SJCRH30 (cell line): ENCODE measurements around the gene FBXO7. TPM values are rescaled to one million over a fixed set of nuclear protein-coding genes. Genes with fewer than 3 reads are reported as not detected.

ENCODE experiments used
- DNase-seq, 2 experiments: peaks; one replicate each; pipeline ENCODE4 v3.0.0-alpha.2; 2015 to 2020
- H3K27ac ChIP-seq: fragments of 250-450 bp; sonication (Bioruptor Pico); 2 replicates; pipeline ENCODE4 v1.5.1; 2020; ENCODE audit warnings: mild to moderate bottlenecking, moderate library complexity
- H3K27me3 ChIP-seq: fragments of 250-450 bp; sonication (Bioruptor Pico); 2 replicates; pipeline ENCODE4 v1.5.1; 2020; ENCODE audit warnings: mild to moderate bottlenecking, moderate library complexity
- H3K36me3 ChIP-seq: fragments of 250-450 bp; sonication (Bioruptor Pico); 2 replicates; pipeline ENCODE4 v1.5.1; 2020; ENCODE audit warnings: mild to moderate bottlenecking, moderate library complexity
- H3K4me1 ChIP-seq: fragments of 250-450 bp; sonication (Bioruptor Pico); 2 replicates; pipeline ENCODE4 v1.5.1; 2020; ENCODE audit warnings: mild to moderate bottlenecking, moderate library complexity
- H3K4me3 ChIP-seq: fragments of 250-450 bp; sonication (Bioruptor Pico); 2 replicates; pipeline ENCODE4 v1.5.1; 2020; ENCODE audit warnings: mild to moderate bottlenecking, moderate library complexity
- H3K9me3 ChIP-seq: fragments of 250-450 bp; sonication (Bioruptor Pico); replicated peaks from 2 replicates; pipeline ENCODE4 v1.5.1; 2020; ENCODE audit warnings: mild to moderate bottlenecking, moderate library complexity
- total RNA-seq: library from RNA; depleted of rRNA; stranded (reverse); fragments of >200 nt; shearing (Covaris generic); gene quantifications from 2 replicates; pipeline ENCODE4 v1.2.3, GENCODE V29; 2014

Gene FBXO7
- total RNA-seq, 1 experiment from 2014 or later, result 78.4 TPM

GRCh38 chr22:32511274-32511673 lies 36.7 kb downstream of the FBXO7 start:
- no peaks in the 10 kb centered on the region for H3K36me3 ChIP-seq
- H3K4me3 ChIP-seq, result no peak overlapping the region
- H3K4me1 ChIP-seq, result no peaks in the 10 kb centered on the region
- no peak for DNase-seq
- H3K27me3 ChIP-seq, result no peaks in the 10 kb centered on the region
- H3K27ac ChIP-seq, result no peak overlapping the region
- H3K9me3 ChIP-seq, result no peaks in the 10 kb centered on the region

GRCh38 chr22:32511776-32512175 lies 37.2 kb downstream of the FBXO7 start:
- H3K4me3 ChIP-seq, result no peak overlapping the region
- H3K36me3 ChIP-seq, result no peaks in the 10 kb centered on the region
- DNase-seq, result no peak
- no peak overlapping the region for H3K27ac ChIP-seq
- H3K4me1 ChIP-seq, result no peaks in the 10 kb centered on the region
- H3K27me3 ChIP-seq, result no peaks in the 10 kb centered on the region
- no peaks in the 10 kb centered on the region for H3K9me3 ChIP-seq

- Histone ChIP-seq H3K4me3 (no peak overlapping the region), H3K4me1 (no peaks in the 10 kb centered on the region), H3K9me3 (no peaks in the 10 kb centered on the region), H3K27me3 (no peaks in the 10 kb centered on the region), H3K27ac (no peak overlapping the region), H3K36me3 (no peaks in the 10 kb centered on the region)
- no peak for DNase-seq
Observed at GRCh38 chr22:32512267-32512982, 37.8 kb downstream of the FBXO7 start.

DNA sequence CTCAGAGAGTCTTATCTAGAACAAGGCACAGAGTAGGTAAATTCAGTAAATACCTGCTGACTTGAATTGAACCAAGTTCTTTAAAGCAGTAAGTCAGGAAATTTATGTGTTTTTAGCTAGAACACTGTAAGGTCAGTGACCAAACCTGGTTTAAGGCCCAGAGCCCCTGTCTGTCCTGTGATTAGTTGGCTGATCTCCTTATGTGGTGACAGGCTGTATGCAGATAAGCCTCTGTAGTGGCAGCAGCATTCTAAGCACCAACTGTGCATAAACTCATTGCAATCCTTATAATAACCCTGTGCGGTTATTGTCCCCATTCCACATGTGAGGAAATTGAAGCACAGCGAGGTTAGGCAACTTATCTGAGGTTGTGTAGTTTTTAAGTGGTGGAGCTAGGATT lies 40.5 kb downstream of the FBXO7 start:
- no peaks in the 10 kb centered on the region for H3K36me3 ChIP-seq
- no peak for DNase-seq
- no peaks in the 10 kb centered on the region for H3K27me3 ChIP-seq
- H3K4me1 ChIP-seq, result no peaks in the 10 kb centered on the region
- H3K27ac ChIP-seq, result no peak overlapping the region
- no peak overlapping the region for H3K4me3 ChIP-seq
- no peaks in the 10 kb centered on the region for H3K9me3 ChIP-seq

DNA sequence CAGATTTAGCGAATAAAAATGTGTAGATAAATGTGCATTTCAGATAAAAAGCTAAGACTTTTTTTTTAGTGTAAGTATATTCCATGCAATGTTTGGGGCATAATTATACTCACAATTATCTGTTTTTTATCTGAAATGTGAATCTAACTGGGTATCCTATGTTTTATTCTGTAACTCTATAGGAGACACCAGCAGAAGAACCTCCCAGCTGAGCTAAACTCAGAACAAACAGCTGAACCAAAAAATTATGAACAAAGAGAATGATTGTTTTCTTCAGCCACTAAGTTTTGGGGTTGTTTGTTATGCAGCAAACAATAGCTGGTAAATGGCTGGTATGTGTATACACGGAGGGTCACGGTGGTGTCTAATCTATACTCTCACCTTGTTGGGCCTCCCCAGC lies 42.9 kb downstream of the FBXO7 start:
- no peaks in the 10 kb centered on the region for H3K9me3 ChIP-seq
- H3K4me1 ChIP-seq, result no peaks in the 10 kb centered on the region
- H3K27ac ChIP-seq, result no peak overlapping the region
- no peaks in the 10 kb centered on the region for H3K27me3 ChIP-seq
- no peaks in the 10 kb centered on the region for H3K36me3 ChIP-seq
- no peak overlapping the region for H3K4me3 ChIP-seq
- DNase-seq, result no peak

DNA sequence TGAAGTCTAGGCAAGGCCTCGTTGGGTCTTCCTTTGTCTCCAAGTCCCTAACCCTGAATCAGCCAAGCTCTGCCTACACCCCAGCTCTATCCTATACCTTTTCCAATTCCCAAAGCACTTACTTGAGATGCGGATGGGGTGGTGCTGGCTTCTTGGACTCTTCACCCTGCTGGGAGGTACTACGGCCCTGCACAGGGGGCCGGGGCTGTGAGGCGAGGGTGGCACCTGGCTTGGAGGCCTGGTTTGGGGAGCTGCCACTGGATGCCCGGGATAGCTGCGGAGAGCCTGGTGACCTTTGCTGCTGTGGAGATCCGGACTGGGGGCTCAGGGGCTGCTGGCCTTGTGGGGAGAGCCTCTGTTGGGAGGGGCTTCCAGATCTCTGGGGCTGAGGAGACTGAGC lies 43.3 kb downstream of the FBXO7 start:
- Histone ChIP-seq H3K36me3 (no peaks in the 10 kb centered on the region), H3K4me1 (no peaks in the 10 kb centered on the region), H3K9me3 (no peaks in the 10 kb centered on the region), H3K27ac (no peak overlapping the region), H3K27me3 (no peaks in the 10 kb centered on the region), H3K4me3 (no peak overlapping the region)
- DNase-seq, result no peak

DNA sequence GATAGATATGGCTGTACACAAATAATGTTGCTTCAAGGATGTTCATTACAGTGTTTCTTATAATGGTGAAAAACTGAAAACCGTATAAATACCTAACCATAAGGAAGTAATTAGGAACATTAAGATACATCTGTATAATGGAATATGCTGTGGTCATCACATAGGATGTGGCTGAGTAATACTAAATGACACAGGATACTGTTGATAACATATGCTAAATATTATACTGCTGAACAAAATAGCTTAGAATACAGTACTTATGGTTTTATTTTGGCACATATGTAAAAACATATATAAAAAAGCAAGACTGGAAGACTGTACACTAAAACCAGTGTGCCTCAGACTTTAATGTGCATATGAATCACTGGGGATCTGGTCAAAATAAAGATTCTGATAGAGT lies 43.8 kb downstream of the FBXO7 start:
- no peaks in the 10 kb centered on the region for H3K4me1 ChIP-seq
- no peak overlapping the region for H3K4me3 ChIP-seq
- H3K27ac ChIP-seq, result no peak overlapping the region
- no peaks in the 10 kb centered on the region for H3K27me3 ChIP-seq
- no peaks in the 10 kb centered on the region for H3K9me3 ChIP-seq
- no peaks in the 10 kb centered on the region for H3K36me3 ChIP-seq
- no peak for DNase-seq

DNA sequence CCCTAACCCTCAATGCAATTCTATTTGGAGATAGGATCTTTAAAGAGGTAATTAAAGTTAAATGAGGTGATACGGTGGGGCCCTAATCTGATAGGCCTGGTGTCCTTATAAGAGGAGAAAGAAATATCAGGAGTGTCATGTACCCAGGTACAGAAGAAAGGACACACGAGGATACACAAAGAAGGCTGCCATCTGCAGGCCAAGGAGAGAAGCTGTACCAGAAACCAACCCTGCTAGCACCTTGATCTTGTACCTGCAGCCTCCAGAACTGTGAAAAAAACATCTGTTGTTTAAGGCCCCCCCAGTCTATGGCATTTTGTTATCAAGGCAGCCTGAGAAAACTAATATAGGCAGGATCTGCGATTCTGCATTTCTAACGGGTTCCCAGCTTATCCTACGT lies 44.2 kb downstream of the FBXO7 start:
- DNase-seq, result peak in 1 of 2 experiments; percentile 24
- H3K4me1 ChIP-seq, result no peaks in the 10 kb centered on the region

GRCh38 chr22:32520612-32521011 lies 46.0 kb downstream of the FBXO7 start:
- DNase-seq, result no peak
- Histone ChIP-seq H3K27me3 (no peaks in the 10 kb centered on the region), H3K36me3 (no peaks in the 10 kb centered on the region), H3K27ac (no peak overlapping the region), H3K9me3 (no peaks in the 10 kb centered on the region), H3K4me1 (no peaks in the 10 kb centered on the region), H3K4me3 (no peak overlapping the region)

More for the DNA sequence above, 44.2 kb downstream of the FBXO7 start:
- H3K27ac ChIP-seq, result no peak overlapping the region
- no peak overlapping the region for H3K4me3 ChIP-seq
- H3K9me3 ChIP-seq, result no peaks in the 10 kb centered on the region
- no peaks in the 10 kb centered on the region for H3K36me3 ChIP-seq
- H3K27me3 ChIP-seq, result no peaks in the 10 kb centered on the region

DNA sequence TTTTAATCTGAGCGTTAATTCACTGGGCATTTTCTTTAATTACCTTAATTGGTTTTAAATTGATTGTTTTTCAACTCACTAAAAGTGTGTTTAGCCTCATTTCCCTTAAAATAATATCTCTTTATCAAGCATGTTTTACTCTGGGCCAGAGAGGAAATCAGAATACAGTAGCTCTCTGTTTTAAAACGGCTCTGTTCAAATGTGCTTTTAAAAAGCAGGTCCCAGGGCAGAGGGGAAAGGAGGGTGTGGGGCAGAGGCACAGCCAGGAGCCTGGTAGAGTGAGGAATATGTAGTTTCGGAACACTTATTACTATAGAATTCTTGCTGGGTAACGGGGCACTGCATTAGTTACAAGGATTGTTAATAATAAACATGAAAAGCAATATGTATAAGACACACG lies 47.6 kb downstream of the FBXO7 start:
- H3K4me1 ChIP-seq, result no peaks in the 10 kb centered on the region
- H3K36me3 ChIP-seq, result no peaks in the 10 kb centered on the region
- H3K27me3 ChIP-seq, result no peaks in the 10 kb centered on the region
- no peaks in the 10 kb centered on the region for H3K9me3 ChIP-seq
- no peak for DNase-seq
- H3K4me3 ChIP-seq, result no peak overlapping the region
- H3K27ac ChIP-seq, result no peak overlapping the region

- Histone ChIP-seq H3K27me3 (no peaks in the 10 kb centered on the region), H3K27ac (no peak overlapping the region), H3K9me3 (no peaks in the 10 kb centered on the region), H3K4me1 (peaks cover 18% of the 10 kb centered on the region), H3K4me3 (no peak overlapping the region), H3K36me3 (no peaks in the 10 kb centered on the region)
- no peak for DNase-seq
Observed at GRCh38 chr22:32527756-32528155, 53.1 kb downstream of the FBXO7 start.

- peak in 1 of 2 experiments; percentile 38 for DNase-seq
- Histone ChIP-seq H3K9me3 (no peaks in the 10 kb centered on the region), H3K27me3 (no peaks in the 10 kb centered on the region), H3K27ac (no peak overlapping the region), H3K36me3 (no peaks in the 10 kb centered on the region), H3K4me1 (peaks cover 24% of the 10 kb centered on the region), H3K4me3 (no peak overlapping the region)
Observed at GRCh38 chr22:32528316-32528715, 53.7 kb downstream of the FBXO7 start.

GRCh38 chr22:32528984-32529982 lies 54.7 kb downstream of the FBXO7 start:
- H3K27ac ChIP-seq, result no peak overlapping the region
- DNase-seq, result peak; percentile 80 to 90
- no peaks in the 10 kb centered on the region for H3K27me3 ChIP-seq
- H3K4me3 ChIP-seq, result no peak overlapping the region
- H3K36me3 ChIP-seq, result no peaks in the 10 kb centered on the region
- H3K9me3 ChIP-seq, result no peaks in the 10 kb centered on the region
- peaks cover 32% of the 10 kb centered on the region for H3K4me1 ChIP-seq

GRCh38 chr22:32531228-32531627 lies 56.6 kb downstream of the FBXO7 start:
- H3K27ac ChIP-seq, result no peak overlapping the region
- peaks cover 50% of the 10 kb centered on the region for H3K4me1 ChIP-seq
- no peaks in the 10 kb centered on the region for H3K27me3 ChIP-seq
- H3K9me3 ChIP-seq, result no peaks in the 10 kb centered on the region
- H3K36me3 ChIP-seq, result no peaks in the 10 kb centered on the region
- H3K4me3 ChIP-seq, result no peak overlapping the region
- peak in 1 of 2 experiments; percentile 17 for DNase-seq
